ENCODE results near the gene SLC34A2.

Gene SLC34A2

DNA sequence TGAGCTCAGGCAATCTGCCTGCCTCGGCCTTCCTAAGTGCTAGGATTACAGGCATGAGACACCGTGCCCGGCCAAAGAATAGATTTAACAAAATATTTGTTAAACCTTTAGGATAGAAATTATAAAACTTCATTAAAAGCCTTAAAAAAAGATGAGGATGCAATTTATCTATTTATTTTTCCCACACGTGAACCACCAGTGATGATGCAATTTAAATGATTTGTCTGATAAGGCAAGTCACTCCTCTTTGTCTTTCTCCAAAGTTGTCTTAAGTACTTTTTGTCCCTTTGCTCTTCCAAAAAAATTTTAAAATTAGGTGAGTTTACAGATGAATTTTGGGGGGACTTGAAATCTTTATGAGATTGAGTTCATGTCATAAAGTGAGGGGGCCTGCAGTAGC lies 58.2 kb downstream of the SLC34A2 start:
- Histone ChIP-seq H3K27ac (no peak overlapping the region), H3K4me3 (no peak overlapping the region)

DNA sequence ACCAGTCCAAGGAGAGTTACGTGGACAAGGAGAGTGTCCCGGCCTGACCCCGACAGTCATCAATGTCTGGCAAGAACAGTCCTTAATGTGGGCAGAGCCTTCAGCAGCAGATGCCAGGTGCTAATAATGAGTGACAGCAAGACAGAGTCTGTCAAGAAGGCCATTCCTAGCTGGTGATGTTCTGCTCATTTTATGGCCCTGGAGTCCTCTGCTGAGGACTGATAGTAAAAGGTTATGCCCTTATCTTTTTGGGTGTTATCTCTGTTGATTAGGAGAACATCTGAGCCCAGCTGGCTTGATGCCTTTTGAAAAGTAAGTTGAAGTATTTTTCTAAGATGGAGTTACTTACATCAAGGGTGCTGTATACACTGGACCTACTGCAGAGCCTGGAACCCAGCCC lies 67.3 kb downstream of the SLC34A2 start:
- Histone ChIP-seq H3K27ac (no peak overlapping the region), H3K4me3 (no peak overlapping the region)

DNA sequence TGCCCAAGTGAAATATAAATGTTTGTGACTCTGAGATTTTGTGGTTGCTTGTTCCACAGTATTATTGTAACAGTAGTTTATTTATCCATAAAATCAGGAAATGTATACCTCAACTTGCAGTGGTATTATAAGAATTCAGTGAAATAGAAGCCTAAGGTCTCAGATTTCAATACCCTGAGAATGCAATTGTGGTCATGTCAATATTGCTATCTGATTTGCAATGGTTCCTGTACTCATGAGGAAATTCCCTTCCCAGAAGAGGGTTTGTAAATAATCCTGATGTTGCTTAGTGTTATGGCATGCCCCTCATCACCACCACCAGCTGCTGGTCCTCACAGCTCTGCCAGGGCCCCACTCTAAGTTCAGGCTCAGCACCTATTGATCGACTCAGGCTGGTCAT lies 67.8 kb downstream of the SLC34A2 start:
- H3K4me3 ChIP-seq: no peak overlapping the region
- H3K27ac ChIP-seq: no peak overlapping the region

GRCh38 chr4:25725870-25726269 lies 70.2 kb downstream of the SLC34A2 start:
- no peak overlapping the region for H3K4me3 ChIP-seq
- no peak overlapping the region for H3K27ac ChIP-seq

DNA sequence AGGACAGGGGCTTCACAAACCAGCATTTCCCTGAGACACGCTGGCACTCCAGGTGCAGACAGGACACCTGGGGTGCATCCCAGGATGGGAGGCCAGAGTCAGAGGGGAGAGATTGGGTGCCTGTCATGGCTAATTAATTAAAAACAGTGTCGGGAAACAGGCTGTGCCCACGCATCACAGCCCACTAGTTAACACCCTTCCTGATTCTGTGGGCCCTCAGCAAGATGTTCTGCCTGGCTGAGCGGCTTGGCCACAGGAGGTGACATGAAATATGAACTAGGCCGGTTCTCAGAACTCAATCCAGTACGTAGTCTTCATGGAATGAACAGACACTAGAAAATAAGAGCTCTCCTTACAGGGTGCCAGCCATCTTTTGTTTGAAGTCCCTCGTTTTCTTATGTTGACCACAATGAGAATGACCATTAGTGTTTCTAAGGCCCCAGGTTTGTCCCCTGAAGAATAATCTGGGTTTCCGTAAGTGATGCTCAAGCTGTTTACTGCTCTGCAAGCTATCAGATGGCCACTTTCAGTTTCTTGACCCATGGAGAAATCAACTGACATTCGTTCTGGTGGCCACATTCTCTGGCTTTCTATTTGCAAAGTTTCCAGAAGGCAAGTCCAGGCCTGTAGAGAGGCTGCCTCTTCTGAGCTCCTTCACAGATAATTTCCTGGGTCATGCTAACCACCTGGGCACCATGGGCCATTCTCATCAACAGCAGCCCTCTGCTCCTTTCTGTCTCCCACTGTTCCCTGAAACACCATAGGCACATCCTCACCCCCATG lies 72.3 kb downstream of the SLC34A2 start:
- Histone ChIP-seq H3K27ac (no peak overlapping the region), H3K4me3 (no peak overlapping the region)

Data from skin epidermis (tissue), 12 donors.